ENCODE measurements around the gene RNASE13. TPM values are rescaled to one million over a fixed set of nuclear protein-coding genes. Genes with fewer than 3 reads are reported as not detected.
A peak's percentile ranks its signal among the peaks of the same experiment; 100 is the strongest.

The RNASE13 gene
- polyA plus RNA-seq, 1 of the 3 experiments (the other 2 are of a cell fraction), result not detected

DNA sequence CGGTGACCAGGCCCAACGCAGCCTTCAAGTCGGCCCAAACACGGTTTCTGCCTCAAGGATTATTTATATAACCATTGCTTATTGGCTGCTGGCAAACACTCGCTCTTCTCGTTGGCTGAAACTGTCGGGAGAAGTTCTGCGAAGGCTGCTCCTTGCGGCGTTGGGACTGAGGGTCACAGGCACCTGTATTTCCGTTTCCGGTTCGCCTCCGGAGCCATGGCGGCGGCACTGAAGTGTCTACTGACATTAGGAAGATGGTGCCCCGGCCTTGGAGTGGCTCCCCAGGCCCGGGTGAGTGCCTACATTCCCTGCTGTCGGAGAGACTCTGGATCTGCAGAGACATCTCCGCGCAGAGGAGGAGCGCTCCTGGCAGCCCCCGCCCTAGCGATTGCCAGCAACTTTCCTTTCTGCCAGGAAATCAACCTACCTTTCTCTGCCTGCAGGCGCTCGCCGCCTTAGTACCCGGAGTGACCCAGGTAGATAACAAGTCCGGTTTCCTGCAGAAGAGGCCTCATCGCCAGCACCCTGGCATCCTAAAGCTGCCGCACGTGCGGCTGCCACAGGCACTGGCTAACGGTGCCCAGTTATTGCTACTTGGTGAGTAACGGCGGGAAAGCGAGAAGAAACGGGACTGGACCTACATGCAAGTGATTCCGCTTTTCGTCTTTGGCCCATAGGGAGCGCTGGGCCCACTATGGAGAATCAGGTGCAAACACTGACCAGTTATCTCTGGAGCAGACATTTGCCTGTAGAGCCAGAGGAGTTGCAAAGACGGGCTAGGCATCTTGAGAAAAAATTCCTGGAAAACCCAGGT, 44.6 kb downstream of the RNASE13 start, which contains the start of gene METTL17 (continued):
- TF ChIP-seq REST (IDR thresholded peaks at IDR 0.05; ENCODE audit: low read depth, low read length) (no peak), TCF12 (IDR thresholded peaks at IDR 0.05) (peak; percentile 12; the same call in 1 of the 2 replicates), EP300 (IDR thresholded peaks at IDR 0.05; ENCODE audit: borderline replicate concordance in 1 of 2, low read depth in 1 of 2, low read length in 1 of 2) (no peak), GATA2 (CRISPR knock-in tag; IDR thresholded peaks at IDR 0.05) (no peak), EZH2phosphoT487 (IDR thresholded peaks at IDR 0.05; ENCODE audit: borderline replicate concordance, low read depth) (no peak), RAD21 (IDR thresholded peaks at IDR 0.05; ENCODE audit: low read length) (peak; percentile 33), JUND (IDR thresholded peaks at IDR 0.05) (no peak), NFIC (IDR thresholded peaks at IDR 0.05; ENCODE audit: borderline replicate concordance) (no peak), RFX5 (IDR thresholded peaks at IDR 0.05; ENCODE audit: low read length) (peak; percentile 61; the same call in 1 of the 2 replicates), TAF1 (IDR thresholded peaks at IDR 0.05; ENCODE audit: borderline replicate concordance, low read depth, low read length) (peak; percentile 78), RCOR1 (IDR thresholded peaks at IDR 0.05; ENCODE audit: low read length) (no peak), CHD2 (IDR thresholded peaks at IDR 0.05; ENCODE audit: low read length, partially characterized antibody) (peak; percentile 95), CTCF (IDR thresholded peaks at IDR 0.05) (peak; percentile 50), PBX3 (IDR thresholded peaks at IDR 0.05) (0 out of 2 replicates have a peak, but pooled peaks have one; percentile 32), MEF2A (IDR thresholded peaks at IDR 0.05; ENCODE audit: borderline replicate concordance, low read depth) (no peak)
- TF ChIP-seq, protein P1, sequence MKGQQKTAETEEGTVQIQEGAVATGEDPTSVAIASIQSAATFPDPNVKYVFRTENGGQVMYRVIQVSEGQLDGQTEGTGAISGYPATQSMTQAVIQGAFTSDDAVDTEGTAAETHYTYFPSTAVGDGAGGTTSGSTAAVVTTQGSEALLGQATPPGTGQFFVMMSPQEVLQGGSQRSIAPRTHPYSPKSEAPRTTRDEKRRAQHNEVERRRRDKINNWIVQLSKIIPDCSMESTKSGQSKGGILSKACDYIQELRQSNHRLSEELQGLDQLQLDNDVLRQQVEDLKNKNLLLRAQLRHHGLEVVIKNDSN (IDR thresholded peaks at IDR 0.05; ENCODE audit: borderline replicate concordance, low read depth), result no peak
